Activated CD8-positive, alpha-beta memory T cell treated with anti-CD3 and anti-CD28 coated beads for 36 hours (primary cell): ENCODE results near the gene CD209. TPM values are rescaled to one million over a fixed set of nuclear protein-coding genes. Genes with fewer than 3 reads are reported as not detected.

Experiments used
- CTCF ChIA-PET: fragments of 350-600 bp; sonication (Branson Sonifier 250); formaldehyde crosslinking; loops from one replicate; lab custom pipeline; 2021; ENCODE audit warnings: antibody characterized with exemption; lab: Charles Lee
- POLR2A ChIA-PET: fragments of 350-600 bp; sonication (Branson Sonifier 250); formaldehyde crosslinking; loops from one replicate; lab custom pipeline; 2021; ENCODE audit warnings: antibody characterized with exemption; lab: Charles Lee
- total RNA-seq, 2 experiments: library from RNA; stranded (reverse); gene quantifications; one replicate each; pipeline ENCODE4 v1.2.3, GENCODE V29; 2021

CD209 gene
- total RNA-seq, 2 experiments from 2014 or later = not detected

DNA sequence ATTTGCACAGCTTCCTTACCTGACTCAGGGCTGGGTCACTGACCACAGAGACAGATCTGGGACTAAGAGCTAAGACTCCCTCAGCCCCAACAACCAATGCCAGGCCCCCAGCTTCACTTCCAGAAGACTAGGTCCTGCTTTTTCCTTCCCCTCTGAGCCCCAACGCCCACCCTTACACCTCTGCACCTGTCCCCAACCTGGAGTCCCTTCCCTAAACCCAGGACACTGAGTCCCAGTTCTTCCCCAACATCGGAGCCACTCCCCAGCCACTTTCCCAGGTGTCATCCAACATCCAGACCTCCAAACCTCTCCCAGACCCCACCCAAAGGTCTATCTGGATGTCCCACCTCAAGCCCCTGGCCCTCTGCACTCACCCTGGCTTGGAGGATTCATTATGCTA, 48.3 kb downstream of the CD209 start:
- ChIA-PET CTCF (interaction anchor here (1.0 to 1.9 kb wide), 3 partner anchors 11 to 18 kb away, joined by 3 to 8 read pairs (median 3); partner anchors contain the start of gene TRAPPC5), POLR2A (interaction anchor here (0.8 kb wide), 1 partner anchor 512 kb away, joined by 5 read pairs; no protein-coding TSS in a partner anchor)

DNA sequence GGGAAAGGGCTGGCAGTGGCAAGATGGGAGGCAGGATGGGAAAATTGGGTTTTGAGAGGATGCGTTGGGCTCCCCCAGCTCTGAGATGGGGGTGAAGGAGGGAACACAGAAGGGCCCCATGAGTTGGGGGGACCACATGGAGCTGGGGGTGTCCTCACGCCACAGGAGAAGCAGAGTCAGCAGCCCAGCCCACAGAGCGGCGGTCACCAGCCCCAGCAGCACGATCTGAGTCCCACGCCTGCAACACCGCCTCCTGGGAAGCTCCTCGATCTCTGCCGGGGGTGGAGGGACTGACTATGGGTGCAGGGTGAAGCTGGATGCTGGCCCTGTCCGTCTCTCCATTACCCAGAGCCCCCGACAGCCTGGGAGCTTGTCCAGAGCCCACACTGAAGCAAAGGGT, 48.8 kb downstream of the CD209 start:
- ChIA-PET POLR2A (interaction anchor here (0.8 kb wide), 1 partner anchor 512 kb away, joined by 5 read pairs; no protein-coding TSS in a partner anchor), CTCF (interaction anchor here (1.0 to 1.9 kb wide), 2 partner anchors 11 to 18 kb away, joined by 3 to 8 read pairs; partner anchors contain the start of gene TRAPPC5)

DNA sequence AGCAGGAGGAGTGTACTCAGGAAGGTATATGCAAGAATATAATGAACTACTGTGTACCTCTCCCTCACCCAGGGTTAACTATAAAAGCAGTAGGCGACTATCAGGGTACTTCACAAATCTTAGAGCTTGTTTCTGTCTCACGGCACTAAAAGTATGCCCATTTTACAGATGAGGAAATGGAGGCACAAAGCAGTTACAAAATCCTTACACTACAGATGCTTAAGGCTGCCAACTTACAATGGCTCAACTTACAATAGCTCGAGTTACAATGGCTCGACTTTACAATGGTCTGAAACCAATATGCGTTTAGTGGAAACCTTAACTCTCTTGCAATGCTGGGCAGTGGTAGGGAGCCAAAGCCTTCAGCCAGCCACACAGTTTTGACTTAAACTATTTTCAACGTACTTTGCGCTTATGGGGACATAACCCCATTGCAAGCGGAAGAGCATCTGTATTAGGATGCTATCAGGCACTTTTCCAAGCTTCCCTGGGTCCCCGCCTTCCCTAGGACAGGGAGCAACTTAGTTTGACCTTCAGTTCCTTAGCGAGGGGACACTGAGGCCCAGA, 49.5 kb downstream of the CD209 start:
- CTCF ChIA-PET = interaction anchor here (1.0 to 1.9 kb wide), 3 partner anchors 12 to 38 kb away, joined by 3 to 8 read pairs (median 3); partner anchors contain the start of gene TRAPPC5

GRCh38 chr19:7694499-7694898, 52.8 kb downstream of the CD209 start:
- CTCF ChIA-PET = interaction anchor here (0.7 kb wide), 1 partner anchor 89 kb away, joined by 3 read pairs; no protein-coding TSS in a partner anchor
- POLR2A ChIA-PET = interaction anchor here (0.7 kb wide), 1 partner anchor 24 kb away, joined by 3 read pairs; no protein-coding TSS in a partner anchor

More for the DNA sequence above, 49.5 kb downstream of the CD209 start:
- POLR2A ChIA-PET = no interaction called here

DNA sequence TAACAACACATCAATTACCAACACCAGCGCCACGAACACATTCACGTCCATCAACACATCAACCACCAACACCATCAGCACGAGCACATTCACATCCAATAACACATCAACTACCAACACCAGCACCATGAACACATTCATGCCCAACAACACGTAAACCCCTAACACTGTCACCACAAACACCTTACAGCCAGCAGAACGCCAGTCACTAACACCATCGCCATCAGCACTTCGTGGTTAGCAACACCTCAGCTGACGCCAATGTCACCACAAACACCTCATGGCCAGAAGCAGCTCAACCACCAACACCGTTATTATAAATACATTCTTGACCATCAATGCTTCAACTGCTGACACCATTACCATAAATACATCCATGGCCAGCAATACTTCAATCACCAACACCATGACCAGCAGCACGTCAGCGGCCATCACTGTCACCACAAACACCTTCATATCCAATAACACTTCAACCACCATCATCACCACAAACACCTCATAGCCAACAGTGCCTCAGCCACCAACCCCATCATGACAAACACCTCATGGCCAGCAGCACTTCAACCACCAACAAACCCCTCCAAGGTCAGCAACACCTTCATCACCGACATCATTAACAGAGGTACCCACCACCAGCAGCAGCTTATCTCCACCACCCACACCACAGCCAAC, 54.8 kb downstream of the CD209 start:
- POLR2A ChIA-PET = no interaction called here
- CTCF ChIA-PET = no interaction called here

DNA sequence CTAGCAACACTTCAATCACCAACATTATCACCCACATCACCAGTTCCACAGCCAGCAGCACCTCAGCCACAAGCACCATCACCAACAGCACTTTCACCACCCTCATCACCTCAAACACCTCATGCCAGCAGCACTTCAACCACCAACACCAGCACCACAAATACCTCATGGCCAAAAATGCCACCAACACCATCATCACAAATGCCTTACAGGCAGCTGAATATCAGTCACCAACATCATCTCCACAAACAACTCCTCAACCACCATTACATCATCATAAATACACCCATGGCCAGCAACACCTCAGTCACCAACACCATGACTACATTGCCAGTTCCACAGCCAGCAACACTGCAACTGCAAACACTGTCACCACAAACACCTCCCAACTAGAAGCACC, 55.8 kb downstream of the CD209 start:
- POLR2A ChIA-PET = no interaction called here
- CTCF ChIA-PET = interaction anchor here (0.9 kb wide), 1 partner anchor 11 kb away, joined by 3 read pairs; the partner anchor contains the start of gene TRAPPC5

GRCh38 chr19:7690779-7691258, 56.5 kb downstream of the CD209 start:
- ChIA-PET CTCF (interaction anchor here (0.9 kb wide), 1 partner anchor 10 kb away, joined by 3 read pairs; the partner anchor contains the start of gene TRAPPC5), POLR2A (no interaction called here)

Other genes starting within 250 kb of the CD209 start
- gene ZNF358, start 231.4 kb downstream of the CD209 start, total RNA-seq = 1 to 10 TPM; 8.9 to 9.0 TPM
- 10 to 100 TPM; 17.7 to 18.8 TPM for gene MCOLN1, start 224.9 kb downstream of the CD209 start, total RNA-seq
- 100 to 1,000 TPM; 114 to 115 TPM for gene PNPLA6, start 211.8 kb downstream of the CD209 start, total RNA-seq
- under 1 TPM; 0.34 to 0.69 TPM for gene CAMSAP3, start 151.7 kb downstream of the CD209 start, total RNA-seq
- 10 to 100 TPM; 42.3 to 44.8 TPM for gene XAB2, start 118.0 kb downstream of the CD209 start, total RNA-seq
- 100 to 1,000 TPM in 1 of 2 experiments, 10 to 100 TPM in 1; 99.2 to 100 TPM for gene PET100, start 117.7 kb downstream of the CD209 start, total RNA-seq
- not detected for gene PCP2, start 113.8 kb downstream of the CD209 start, total RNA-seq
- 10 to 100 TPM; 69.2 to 73.5 TPM for gene STXBP2, start 110.4 kb downstream of the CD209 start, total RNA-seq
- not detected for gene RETN, start 78.5 kb downstream of the CD209 start, total RNA-seq
- gene MCEMP1, start 70.4 kb downstream of the CD209 start, total RNA-seq = not detected
- 10 to 100 TPM; 71.1 to 73.2 TPM for gene TRAPPC5, start 66.7 kb downstream of the CD209 start, total RNA-seq
- 1 to 10 TPM; 1.8 to 2.5 TPM for gene FCER2, start 45.4 kb downstream of the CD209 start, total RNA-seq
- not detected for gene CLEC4G, start 15.4 kb downstream of the CD209 start, total RNA-seq
- gene CLEC4M, start 15.7 kb upstream of the CD209 start, total RNA-seq = not detected
- 1 to 10 TPM; 5.3 to 6.0 TPM for gene EVI5L, start 82.7 kb upstream of the CD209 start, total RNA-seq
- gene PRR36, start 126.9 kb upstream of the CD209 start, total RNA-seq = under 1 TPM; 0.06 to 0.17 TPM
- not detected for gene LRRC8E, start 141.0 kb upstream of the CD209 start, total RNA-seq
- gene MAP2K7, start 156.3 kb upstream of the CD209 start, total RNA-seq = 10 to 100 TPM; 34.9 to 35.7 TPM
- 1 to 10 TPM; 7.6 to 9.3 TPM for gene TGFBR3L, start 167.3 kb upstream of the CD209 start, total RNA-seq
- gene SNAPC2, start 172.8 kb upstream of the CD209 start, total RNA-seq = 10 to 100 TPM; 16.4 to 17.3 TPM
- gene CTXN1, start 178.6 kb upstream of the CD209 start, total RNA-seq = under 1 TPM; 0.69 to 0.91 TPM
- gene TIMM44, start 196.1 kb upstream of the CD209 start, total RNA-seq = 100 to 1,000 TPM; 115 to 118 TPM